K562 (cell line): Measurements from ENCODE around the gene TNIK. TPM values are rescaled to one million over a fixed set of nuclear protein-coding genes. Genes with fewer than 3 reads are reported as not detected.
A peak's percentile ranks its signal among the peaks of the same experiment; 100 is the strongest.

ENCODE experiments used
- ATAC-seq: fragments of 200-7000 bp; cut with Tn5 transposase; 3 replicates; pipeline ENCODE4 v1.9.1; 2020; ENCODE audit warnings: moderate library complexity
- BruUV-seq: library from RNA; stranded (reverse); fragments of 400-500 nt; replicated peaks from 2 replicates; lab custom pipeline; 2021; lab: Mats Ljungman, UMichigan
- CTCF ChIA-PET: fragments of 300-600 bp; formaldehyde crosslinking; extraction: SDS; loops from one replicate; lab custom pipeline; 2021; ENCODE audit warnings: low intra/inter-chr PET ratio; lab: Yijun Ruan, JAX
- POLR2A ChIA-PET: fragments of 300-600, 350-650 bp; sonication (Branson Sonifier 250); formaldehyde crosslinking; extraction: SDS; loops from one replicate; lab custom pipeline; 2021; ENCODE audit warnings: antibody characterized with exemption, inconsistent platforms; lab: Yijun Ruan, JAX
- DNase-seq, 4 experiments: peaks; one replicate each; pipeline versions ENCODE4 v3.0.0 to v3.0.0-alpha.2; 2011 to 2018; ENCODE audit warnings: low spot score in 3 of 4, mixed read lengths in 3 of 4; ENCODE audit errors: extremely low read depth in 1 of 4
- FAIRE-seq: peaks from 2 replicates; lab custom pipeline; 2011; peaks lifted over from hg19 to GRCh38; lab: Jason Lieb, UNC
- H2AFZ ChIP-seq: 2 replicates; pipeline ENCODE4 v1.6.0; 2011; ENCODE audit warnings: low read depth, low read length, control low read depth, inconsistent platforms
- H3K27ac ChIP-seq: fragments of 200-600 bp; 3 replicates; pipeline ENCODE4 v1.8.0; 2011; ENCODE audit warnings: low read depth, mild to moderate bottlenecking, control low read depth, inconsistent platforms, low read length, moderate library complexity, mixed read lengths; ENCODE audit errors: extremely low read depth
- H3K27me3 ChIP-seq, 2 experiments: fragments of 300-600 bp in 1 of 2; 2 replicates in 1 of 2; 3 replicates in 1 of 2; pipeline versions ENCODE4 v1.6.0 to v1.8.0; 2011; ENCODE audit warnings: inconsistent platforms in 2 of 2, low read length in 2 of 2, mild to moderate bottlenecking in 1 of 2, mixed read lengths in 1 of 2, moderate library complexity in 1 of 2; ENCODE audit not compliant: control insufficient read depth in 2 of 2, insufficient read depth in 2 of 2
- H3K36me3 ChIP-seq: fragments of 300-600 bp; 3 replicates; pipeline ENCODE4 v1.8.0; 2011; ENCODE audit warnings: mild to moderate bottlenecking, low read length, inconsistent platforms; ENCODE audit not compliant: control insufficient read depth, insufficient read depth
- H3K4me1 ChIP-seq, 2 experiments: fragments of 200-600 bp in 1 of 2; replicated peaks in 1 of 2; 2 replicates in 1 of 2; 3 replicates in 1 of 2; pipeline versions ENCODE4 v1.5.1 to v1.8.0; 2011; ENCODE audit warnings: inconsistent platforms in 2 of 2, low read length in 2 of 2, mild to moderate bottlenecking in 1 of 2, mixed read lengths in 1 of 2, moderate library complexity in 1 of 2; ENCODE audit not compliant: control insufficient read depth in 2 of 2, insufficient read depth in 2 of 2
- H3K4me2 ChIP-seq: 2 replicates; pipeline ENCODE4 v1.6.1; 2011; ENCODE audit warnings: low read length, control low read depth, inconsistent platforms, mixed read lengths; ENCODE audit not compliant: insufficient read depth
- H3K4me3 ChIP-seq: fragments of 200-600 bp; sonication (generic), shearing (Covaris generic); 2 replicates; pipeline ENCODE4 v1.5.1; 2016; ENCODE audit warnings: control low read depth, inconsistent platforms
- H3K79me2 ChIP-seq: fragments of 200-600 bp; 3 replicates; pipeline ENCODE4 v1.8.0; 2011; ENCODE audit warnings: low read length, inconsistent platforms; ENCODE audit not compliant: control insufficient read depth, insufficient read depth
- H3K9ac ChIP-seq, 2 experiments: 2 replicates each; pipeline versions ENCODE4 v1.6.0 to v1.6.1; 2011; ENCODE audit warnings: low read depth in 2 of 2, low read length in 2 of 2, control low read depth in 1 of 2, inconsistent platforms in 1 of 2, mild to moderate bottlenecking in 1 of 2, mixed read lengths in 1 of 2; ENCODE audit not compliant: insufficient read depth in 1 of 2
- H3K9me1 ChIP-seq: one replicate; pipeline ENCODE4 v1.6.0; 2011; ENCODE audit warnings: inconsistent platforms, mild to moderate bottlenecking, low read length, moderate library complexity; ENCODE audit not compliant: control insufficient read depth, insufficient read depth
- H3K9me3 ChIP-seq: replicated peaks from 2 replicates; pipeline ENCODE4 v1.5.1; 2011; ENCODE audit warnings: low read depth, low read length, inconsistent platforms; ENCODE audit not compliant: control insufficient read depth, insufficient read depth
- H4K20me1 ChIP-seq: replicated peaks from 2 replicates; pipeline ENCODE4 v1.6.1; 2011; ENCODE audit warnings: low read length, inconsistent platforms, mixed read lengths; ENCODE audit not compliant: control insufficient read depth, insufficient read depth
- ESRRB ChIP-seq: fragments of 250-450 bp; sonication (Bioruptor Pico); IDR thresholded peaks from 2 replicates; pipeline ENCODE4 v1.5.0; 2020; ENCODE audit warnings: mild to moderate bottlenecking, moderate library complexity, borderline replicate concordance
- MNT ChIP-seq, 2 experiments: fragments of 450-650 bp; conservative IDR thresholded peaks; 2 replicates each; pipeline ENCODE4 v1.6.1; 2017; ENCODE audit warnings: mild to moderate bottlenecking in 2 of 2, moderate library complexity in 2 of 2
- PHF8 ChIP-seq: fragments of 200-600 bp; sonication (generic); IDR thresholded peaks from 2 replicates; pipeline ENCODE4 v1.6.1; 2012; ENCODE audit warnings: mixed run types, mild to moderate bottlenecking, inconsistent platforms, low read length, moderate library complexity, borderline replicate concordance
- SREBF1 ChIP-seq: fragments of 150-350 bp; IDR thresholded peaks from 2 replicates; pipeline ENCODE4 v1.6.1; 2014; ENCODE audit warnings: antibody characterized with exemption, low read depth, low read length, borderline replicate concordance
- ZNF75A ChIP-seq: fragments of 450-650 bp; formaldehyde crosslinking; IDR thresholded peaks from 2 replicates; pipeline ENCODE4 v1.4.0; 2020; ENCODE audit warnings: mild to moderate bottlenecking
- ZNF764 ChIP-seq: fragments of 250-450 bp; sonication (Bioruptor Pico); IDR thresholded peaks from 2 replicates; pipeline ENCODE4 v1.4.0; 2020; ENCODE audit warnings: low read depth, mild to moderate bottlenecking, moderate library complexity
- WGBS: fragments of 100-300 bp; shearing (Covaris generic); methylation state at CpG from one replicate; pipeline ENCODE4 v1.1.6; 2016; ENCODE audit warnings: low coverage, mixed read lengths; ENCODE audit not compliant: insufficient coverage; ENCODE audit errors: missing lambda C conversion rate; 5-methylcytosine and 5-hydroxymethylcytosine counted together
- in situ Hi-C: fragments of 300-500 bp; cut with MboI; formaldehyde crosslinking; loops from 4 replicates; pipeline ENCODE4 v1.15.0; 2018; ENCODE audit warnings: inconsistent platforms, mixed read lengths
- intact Hi-C: fragments of 100-400 bp; cut with micrococcal nuclease; formaldehyde crosslinking; loops from 2 replicates; pipeline ENCODE4 v1.14.2; 2022
- polyA plus RNA-seq, 8 experiments: library from polyadenylated mRNA; depleted of rRNA in 4 of 8; stranded (reverse) in 5 of 8; unstranded in 3 of 8; fragments of >200 nt; fragmentation: Nextera tagmentation in 2 of 8; fragmentation: Illumina TruSeq in 1 of 8; extraction: Ambion mirVana in 2 of 8; extraction: Trizol in 1 of 8; gene quantifications; 2 replicates each; pipeline versions ENCODE4 v1.2.1 to v1.2.3, GENCODE V29; 2011 to 2014; ENCODE audit warnings: inconsistent platforms in 1 of 8, missing spikeins in 1 of 8
- total RNA-seq, 7 experiments: library from RNA; depleted of rRNA in 6 of 7; stranded (reverse); fragments of >200 nt in 6 of 7; fragmentation: Illumina TruSeq in 2 of 7; extraction: Trizol in 2 of 7; gene quantifications; 2 replicates each; pipeline versions ENCODE4 v1.2.1 to v1.2.3, GENCODE V29; 2011 to 2021; ENCODE audit warnings: low replicate concordance in 1 of 7
- TF ChIP-seq, protein P1 (sequence below): fragments of 200-800 bp; sonication (Bioruptor generic); IDR thresholded peaks from 2 replicates; pipeline ENCODE4 v1.6.1; 2017; ENCODE audit warnings: missing genetic modification characterization, missing compliant biosample characterization
- TF ChIP-seq, protein P2 (sequence below): fragments of 200-800 bp; sonication (Bioruptor generic); IDR thresholded peaks from 2 replicates; pipeline ENCODE4 v1.6.1; 2016; ENCODE audit warnings: missing genetic modification characterization, missing compliant biosample characterization

Gene TNIK
- total and polyA plus RNA-seq, 9 of the 15 experiments (the other 6 are each of a cell fraction or from before 2014, with no cell fraction given) = 6.6 to 39.0 (median 24.7) TPM

DNA sequence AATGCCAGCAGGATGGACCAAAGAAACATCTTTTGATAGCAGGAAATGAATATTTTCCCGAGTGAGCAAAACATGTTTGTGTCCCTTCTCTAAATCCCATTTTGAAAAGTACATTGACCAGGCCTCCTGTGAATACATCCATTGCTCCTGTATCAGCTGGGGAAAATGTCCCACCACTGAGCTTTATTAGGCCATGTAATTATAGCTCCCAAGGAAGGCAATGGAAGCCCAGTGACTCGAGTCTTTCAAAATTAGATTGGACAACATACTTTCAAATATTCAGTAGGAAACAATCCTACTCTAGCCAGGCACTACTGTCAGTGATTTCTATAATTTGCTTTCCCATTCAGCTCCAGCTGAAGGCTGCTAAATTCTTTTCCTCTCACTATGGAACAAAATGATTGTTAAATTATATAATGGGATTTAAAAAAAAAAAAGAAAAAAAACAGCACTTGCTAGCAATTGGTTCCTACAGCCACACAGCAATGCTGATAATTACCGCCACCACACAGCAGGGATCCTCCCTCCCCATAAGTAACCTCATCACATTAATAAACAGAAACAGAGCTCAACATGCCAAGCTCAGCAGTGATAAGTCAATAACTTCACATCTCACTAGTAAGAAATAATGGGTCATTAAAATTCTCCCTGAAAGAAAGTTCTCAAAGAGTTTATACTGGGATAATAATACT is 261.3 kb downstream of the TNIK start (continued):
- TF ChIP-seq MNT (conservative IDR thresholded peaks at IDR 0.05) = 0 out of 4 replicates have a peak, but pooled peaks of 1 of the 2 experiments have one; percentile 17
- TF ChIP-seq, protein P1, sequence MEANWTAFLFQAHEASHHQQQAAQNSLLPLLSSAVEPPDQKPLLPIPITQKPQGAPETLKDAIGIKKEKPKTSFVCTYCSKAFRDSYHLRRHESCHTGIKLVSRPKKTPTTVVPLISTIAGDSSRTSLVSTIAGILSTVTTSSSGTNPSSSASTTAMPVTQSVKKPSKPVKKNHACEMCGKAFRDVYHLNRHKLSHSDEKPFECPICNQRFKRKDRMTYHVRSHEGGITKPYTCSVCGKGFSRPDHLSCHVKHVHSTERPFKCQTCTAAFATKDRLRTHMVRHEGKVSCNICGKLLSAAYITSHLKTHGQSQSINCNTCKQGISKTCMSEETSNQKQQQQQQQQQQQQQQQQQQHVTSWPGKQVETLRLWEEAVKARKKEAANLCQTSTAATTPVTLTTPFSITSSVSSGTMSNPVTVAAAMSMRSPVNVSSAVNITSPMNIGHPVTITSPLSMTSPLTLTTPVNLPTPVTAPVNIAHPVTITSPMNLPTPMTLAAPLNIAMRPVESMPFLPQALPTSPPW = no peak

DNA sequence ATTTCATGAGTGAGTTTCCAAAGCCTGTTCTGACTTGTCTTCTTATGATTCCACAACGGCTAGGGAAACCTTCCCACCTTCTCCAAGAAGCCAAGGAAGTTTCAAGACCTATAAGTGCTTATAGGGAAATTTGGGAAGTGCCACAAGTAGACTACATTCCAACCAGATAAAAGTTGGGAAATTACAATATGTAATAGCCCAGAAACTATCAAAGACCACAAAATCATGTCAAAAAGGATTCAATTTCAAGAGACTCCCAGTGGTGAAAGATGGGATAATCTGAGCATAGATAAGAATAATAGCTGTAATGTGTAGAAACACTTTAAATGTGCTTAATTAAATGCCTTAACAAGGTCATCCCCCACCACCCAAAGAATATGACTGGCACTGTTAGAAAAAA is 264.5 kb downstream of the TNIK start:
- H3K4me3 ChIP-seq = no peak overlapping the region
- no peak overlapping the region for H3K9ac ChIP-seq
- POLR2A ChIA-PET = interaction anchor here (1.0 kb wide), 1 partner anchor 13 kb away, joined by 7 read pairs; no protein-coding TSS in a partner anchor
- H3K27ac ChIP-seq = no peak overlapping the region
- CTCF ChIA-PET = no interaction called here
- H3K79me2 ChIP-seq = no peaks in the 10 kb centered on the region; the same call in 2 of the 3 replicates
- no peaks in the 10 kb centered on the region; the same call in 1 of the 2 replicates for H3K9me3 ChIP-seq
- H2AFZ ChIP-seq = no peak overlapping the region
- no peaks in the 10 kb centered on the region for H3K27me3 ChIP-seq
- no peaks in the 10 kb centered on the region for H3K36me3 ChIP-seq
- WGBS = 100% methylated on average over 1 of the region's 1 CpG
- H3K9me1 ChIP-seq = no peaks in the 10 kb centered on the region
- FAIRE-seq = no peak
- H3K4me2 ChIP-seq = no peak overlapping the region
- DNase-seq = no peak
- intact Hi-C loops (no loop called here), in situ Hi-C loops (loop anchor here (10.0 kb wide), 1 partner anchor 249 kb away; no protein-coding TSS in a partner anchor)
- H3K4me1 ChIP-seq = peaks cover 8 to 51% of the 10 kb centered on the region in 2 experiments; a peak in 4 of 5 replicates
- ATAC-seq = no peak
- no TSS peak for BruUV-seq
- no peaks in the 10 kb centered on the region for H4K20me1 ChIP-seq
- TF ChIP-seq, protein P2, sequence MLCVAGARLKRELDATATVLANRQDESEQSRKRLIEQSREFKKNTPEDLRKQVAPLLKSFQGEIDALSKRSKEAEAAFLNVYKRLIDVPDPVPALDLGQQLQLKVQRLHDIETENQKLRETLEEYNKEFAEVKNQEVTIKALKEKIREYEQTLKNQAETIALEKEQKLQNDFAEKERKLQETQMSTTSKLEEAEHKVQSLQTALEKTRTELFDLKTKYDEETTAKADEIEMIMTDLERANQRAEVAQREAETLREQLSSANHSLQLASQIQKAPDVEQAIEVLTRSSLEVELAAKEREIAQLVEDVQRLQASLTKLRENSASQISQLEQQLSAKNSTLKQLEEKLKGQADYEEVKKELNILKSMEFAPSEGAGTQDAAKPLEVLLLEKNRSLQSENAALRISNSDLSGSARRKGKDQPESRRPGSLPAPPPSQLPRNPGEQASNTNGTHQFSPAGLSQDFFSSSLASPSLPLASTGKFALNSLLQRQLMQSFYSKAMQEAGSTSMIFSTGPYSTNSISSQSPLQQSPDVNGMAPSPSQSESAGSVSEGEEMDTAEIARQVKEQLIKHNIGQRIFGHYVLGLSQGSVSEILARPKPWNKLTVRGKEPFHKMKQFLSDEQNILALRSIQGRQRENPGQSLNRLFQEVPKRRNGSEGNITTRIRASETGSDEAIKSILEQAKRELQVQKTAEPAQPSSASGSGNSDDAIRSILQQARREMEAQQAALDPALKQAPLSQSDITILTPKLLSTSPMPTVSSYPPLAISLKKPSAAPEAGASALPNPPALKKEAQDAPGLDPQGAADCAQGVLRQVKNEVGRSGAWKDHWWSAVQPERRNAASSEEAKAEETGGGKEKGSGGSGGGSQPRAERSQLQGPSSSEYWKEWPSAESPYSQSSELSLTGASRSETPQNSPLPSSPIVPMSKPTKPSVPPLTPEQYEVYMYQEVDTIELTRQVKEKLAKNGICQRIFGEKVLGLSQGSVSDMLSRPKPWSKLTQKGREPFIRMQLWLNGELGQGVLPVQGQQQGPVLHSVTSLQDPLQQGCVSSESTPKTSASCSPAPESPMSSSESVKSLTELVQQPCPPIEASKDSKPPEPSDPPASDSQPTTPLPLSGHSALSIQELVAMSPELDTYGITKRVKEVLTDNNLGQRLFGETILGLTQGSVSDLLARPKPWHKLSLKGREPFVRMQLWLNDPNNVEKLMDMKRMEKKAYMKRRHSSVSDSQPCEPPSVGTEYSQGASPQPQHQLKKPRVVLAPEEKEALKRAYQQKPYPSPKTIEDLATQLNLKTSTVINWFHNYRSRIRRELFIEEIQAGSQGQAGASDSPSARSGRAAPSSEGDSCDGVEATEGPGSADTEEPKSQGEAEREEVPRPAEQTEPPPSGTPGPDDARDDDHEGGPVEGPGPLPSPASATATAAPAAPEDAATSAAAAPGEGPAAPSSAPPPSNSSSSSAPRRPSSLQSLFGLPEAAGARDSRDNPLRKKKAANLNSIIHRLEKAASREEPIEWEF = no peak
- TF ChIP-seq ESRRB (CRISPR knock-in tag) (no peak), ZNF764 (CRISPR knock-in tag) (no peak), SREBF1 (no peak), PHF8 (no peak), ZNF75A (CRISPR knock-in tag) (no peak)
